Caco-2 (cell line): ENCODE measurements around the gene SLC2A4. TPM values are rescaled to one million over a fixed set of nuclear protein-coding genes. Genes with fewer than 3 reads are reported as not detected.

ENCODE experiments used
- BruUV-seq: library from RNA; stranded (reverse); fragments of 400-500 nt; replicated peaks from 2 replicates; lab custom pipeline; 2021; lab: Mats Ljungman, UMichigan
- CTCF ChIA-PET: fragments of 300-600 bp; sonication (Branson Sonifier 250); formaldehyde crosslinking; loops from one replicate; lab custom pipeline; 2022; ENCODE audit warnings: antibody characterized with exemption; lab: Charles Lee
- POLR2A ChIA-PET: fragments of 300-600 bp; sonication (Branson Sonifier 250); formaldehyde crosslinking; loops from one replicate; lab custom pipeline; 2022; ENCODE audit warnings: antibody characterized with exemption; lab: Charles Lee
- DNase-seq, 2 experiments: peaks; one replicate each; pipeline versions ENCODE4 v3.0.0 to v3.0.0-alpha.2; 2020 to 2022
- H3K27me3 ChIP-seq: replicated peaks from 2 replicates; pipeline ENCODE4 v1.6.0; 2011; ENCODE audit warnings: low read length; ENCODE audit not compliant: control insufficient read depth, insufficient read depth
- H3K36me3 ChIP-seq: 2 replicates; pipeline ENCODE4 v1.5.1; 2011; ENCODE audit warnings: low read length; ENCODE audit not compliant: control insufficient read depth, insufficient read depth
- H3K4me1 ChIP-seq: fragments of 250-450 bp; sonication (Bioruptor Pico); 2 replicates; pipeline ENCODE4 v1.5.1; 2020; ENCODE audit warnings: mild to moderate bottlenecking
- H3K4me3 ChIP-seq: 2 replicates; pipeline ENCODE4 v1.5.1; 2011; ENCODE audit warnings: low read depth, mild to moderate bottlenecking, control low read depth, low read length
- H3K9me3 ChIP-seq: fragments of 250-450 bp; sonication (Bioruptor Pico); 2 replicates; pipeline ENCODE4 v1.5.1; 2020; ENCODE audit warnings: mild to moderate bottlenecking, moderate library complexity
- H3K27ac Mint-ChIP-seq: one replicate; pipeline ENCODE4 v1.8.0; 2022; ENCODE audit warnings: mixed read lengths; ENCODE audit not compliant: unreplicated experiment
- H3K27me3 Mint-ChIP-seq: one replicate; pipeline ENCODE4 v1.8.0; 2022; ENCODE audit warnings: mixed read lengths; ENCODE audit not compliant: insufficient read depth, unreplicated experiment
- H3K36me3 Mint-ChIP-seq: one replicate; pipeline ENCODE4 v1.8.0; 2022; ENCODE audit warnings: mild to moderate bottlenecking, mixed read lengths; ENCODE audit not compliant: insufficient read depth, unreplicated experiment
- H3K4me1 Mint-ChIP-seq: one replicate; pipeline ENCODE4 v1.8.0; 2022; ENCODE audit warnings: low read depth, mixed read lengths; ENCODE audit not compliant: unreplicated experiment
- H3K4me3 Mint-ChIP-seq: one replicate; pipeline ENCODE4 v1.8.0; 2022; ENCODE audit warnings: mild to moderate bottlenecking, moderate library complexity, mixed read lengths; ENCODE audit not compliant: unreplicated experiment
- H3K9me3 Mint-ChIP-seq: one replicate; pipeline ENCODE4 v1.8.0; 2022; ENCODE audit warnings: mixed read lengths; ENCODE audit not compliant: unreplicated experiment
- intact Hi-C: fragments of 100-400 bp; cut with micrococcal nuclease; formaldehyde crosslinking; loops from one replicate; pipeline ENCODE4 v1.10.0; 2022; ENCODE audit not compliant: unreplicated experiment
- total RNA-seq: library from RNA; stranded (reverse); gene quantifications from 2 replicates; pipeline ENCODE4 v1.2.3, GENCODE V29; 2022
- TF ChIP-seq, protein P1 (sequence below), 2 experiments: fragments of 200-600 bp in 1 of 2; IDR thresholded peaks; 1 replicate in 1 of 2; 2 replicates in 1 of 2; pipeline versions ENCODE4 v1.5.1 to v1.8.0; 2011 to 2022; ENCODE audit warnings: antibody characterized with exemption in 1 of 2, control low read depth in 1 of 2, inconsistent platforms in 1 of 2, low read depth in 1 of 2, low read length in 1 of 2, mild to moderate bottlenecking in 1 of 2, moderate library complexity in 1 of 2; ENCODE audit not compliant: insufficient read depth in 1 of 2, severe bottlenecking in 1 of 2, unreplicated experiment in 1 of 2

Gene SLC2A4
- total RNA-seq, 1 experiment from 2014 or later = 0.88 TPM

DNA sequence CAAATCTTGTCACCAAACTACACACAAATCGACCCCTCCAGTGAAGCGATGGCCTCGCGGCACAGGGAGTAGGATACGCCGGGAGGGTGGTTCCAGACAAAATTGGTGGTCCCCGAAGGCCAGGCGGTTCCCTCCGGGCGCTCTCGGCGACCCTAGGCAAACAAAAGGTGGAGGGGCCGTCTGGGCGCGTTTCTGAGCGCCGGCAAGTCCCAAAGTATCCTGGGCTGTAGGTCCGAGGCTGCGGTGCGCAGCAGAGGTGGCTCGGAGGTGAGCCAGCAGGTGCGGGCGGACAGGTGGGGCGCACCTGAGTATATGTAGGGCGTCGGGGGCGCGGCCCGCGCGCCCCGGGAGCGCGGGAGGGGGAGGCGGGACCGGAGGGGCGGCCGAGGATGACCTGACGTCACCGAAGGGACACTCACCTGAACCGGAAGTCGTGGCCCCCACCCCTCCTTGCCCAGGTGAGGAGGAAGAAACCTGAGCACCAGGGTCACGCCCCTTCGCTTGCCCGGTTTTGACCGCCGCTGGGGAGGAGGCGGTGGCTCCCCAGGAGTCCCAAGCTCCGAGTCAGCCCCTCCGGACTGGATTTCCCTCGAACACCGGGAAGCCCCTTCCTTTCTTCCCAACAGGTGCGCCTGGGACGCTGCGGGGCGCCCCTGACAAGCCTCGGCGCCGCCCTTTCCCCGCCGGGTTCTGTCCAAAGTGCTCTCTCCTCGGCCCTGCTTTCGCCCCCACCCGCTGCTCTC is 19.2 kb upstream of the SLC2A4 start, which contains the start of gene CLDN7:
TSS of gene CLDN7 (minus strand) at position 287 of the 743 bp plus-strand sequence. CDS start 435 bp downstream, outside the sequence.
- Histone ChIP-seq H3K4me1 (peaks cover 26% of the 10 kb centered on the region), H3K27me3 (no peaks in the 10 kb centered on the region), H3K4me3 (peak within 1 kb of the TSS; percentile 98), H3K9me3 (no peaks in the 10 kb centered on the region), H3K36me3 (peaks cover 2% of the 10 kb centered on the region)
- H3K9me3 Mint-ChIP-seq = no peaks in the 10 kb centered on the region
- ChIA-PET POLR2A (interaction anchor here (0.7 kb wide), 1 partner anchor 237 kb away, joined by 4 read pairs; no protein-coding TSS in a partner anchor), CTCF (no interaction called here)
- peaks cover 9% of the 10 kb centered on the region for H3K4me1 Mint-ChIP-seq
- intact Hi-C loops = no loop called here
- no peaks in the 10 kb centered on the region for H3K27me3 Mint-ChIP-seq
- DNase-seq = peak; percentile 92 to 95
- no TSS peak for BruUV-seq
- TF ChIP-seq, protein P1, sequence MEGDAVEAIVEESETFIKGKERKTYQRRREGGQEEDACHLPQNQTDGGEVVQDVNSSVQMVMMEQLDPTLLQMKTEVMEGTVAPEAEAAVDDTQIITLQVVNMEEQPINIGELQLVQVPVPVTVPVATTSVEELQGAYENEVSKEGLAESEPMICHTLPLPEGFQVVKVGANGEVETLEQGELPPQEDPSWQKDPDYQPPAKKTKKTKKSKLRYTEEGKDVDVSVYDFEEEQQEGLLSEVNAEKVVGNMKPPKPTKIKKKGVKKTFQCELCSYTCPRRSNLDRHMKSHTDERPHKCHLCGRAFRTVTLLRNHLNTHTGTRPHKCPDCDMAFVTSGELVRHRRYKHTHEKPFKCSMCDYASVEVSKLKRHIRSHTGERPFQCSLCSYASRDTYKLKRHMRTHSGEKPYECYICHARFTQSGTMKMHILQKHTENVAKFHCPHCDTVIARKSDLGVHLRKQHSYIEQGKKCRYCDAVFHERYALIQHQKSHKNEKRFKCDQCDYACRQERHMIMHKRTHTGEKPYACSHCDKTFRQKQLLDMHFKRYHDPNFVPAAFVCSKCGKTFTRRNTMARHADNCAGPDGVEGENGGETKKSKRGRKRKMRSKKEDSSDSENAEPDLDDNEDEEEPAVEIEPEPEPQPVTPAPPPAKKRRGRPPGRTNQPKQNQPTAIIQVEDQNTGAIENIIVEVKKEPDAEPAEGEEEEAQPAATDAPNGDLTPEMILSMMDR (IDR thresholded peaks at IDR 0.05; ENCODE audit: insufficient read depth in 1 of 2, low read depth in 1 of 2, low read length in 1 of 2, severe bottlenecking in 1 of 2, unreplicated experiment in 1 of 2) = peak in 1 of 2 experiments; percentile 46
- H3K4me3 Mint-ChIP-seq = peak within 1 kb of the TSS; percentile 99
- H3K36me3 Mint-ChIP-seq = peaks cover 63% of the 10 kb centered on the region
- peak within 1 kb of the TSS; percentile 97 for H3K27ac Mint-ChIP-seq

DNA sequence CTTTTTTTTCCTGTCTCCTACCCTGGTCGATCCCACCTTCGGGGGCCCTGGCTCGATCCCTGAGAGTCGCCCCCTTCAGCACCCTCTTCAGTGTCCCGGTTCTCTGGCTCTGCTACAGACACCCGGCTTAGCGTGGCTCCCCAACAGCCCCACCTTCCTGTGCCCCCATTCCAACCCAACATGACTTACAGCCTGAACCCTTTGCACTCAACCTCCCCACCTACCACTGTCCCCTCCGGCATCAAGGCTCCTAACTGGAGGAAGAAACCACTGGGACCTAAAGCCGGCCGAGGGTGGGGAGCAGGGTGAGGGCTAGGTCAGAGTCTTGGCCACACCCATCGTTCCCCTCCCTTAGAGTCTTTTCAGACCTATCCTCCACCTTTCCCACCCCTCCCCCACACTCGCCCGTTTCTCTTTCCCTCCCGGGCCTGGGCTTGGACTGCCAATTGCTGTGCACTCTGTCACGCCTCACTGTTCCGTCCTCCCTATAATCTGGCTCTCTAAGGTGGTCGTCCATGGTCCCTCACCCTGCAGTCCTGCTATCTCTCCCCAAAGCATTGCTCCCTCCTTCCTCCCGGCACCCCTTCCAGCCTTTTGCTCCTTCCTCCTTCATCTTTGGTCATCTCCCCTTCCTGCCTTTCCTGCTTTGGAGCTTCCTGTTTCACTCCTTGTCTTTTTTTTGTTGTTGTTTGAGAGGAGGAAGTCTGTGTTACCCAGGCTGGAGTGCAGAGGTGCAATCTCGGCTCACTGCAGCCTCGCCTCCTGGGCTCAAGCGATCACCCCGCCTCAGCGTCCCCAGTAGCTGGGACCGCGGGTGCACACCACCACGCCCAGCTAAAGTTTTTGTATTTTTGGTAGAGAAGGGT is 18.4 kb upstream of the SLC2A4 start:
- H3K4me1 ChIP-seq = peaks cover 26% of the 10 kb centered on the region
- BruUV-seq = TSS peak; percentile 11
- peaks cover 2% of the 10 kb centered on the region for H3K36me3 ChIP-seq
- Mint-ChIP-seq H3K27ac (peak overlapping the region; percentile 97), H3K9me3 (no peaks in the 10 kb centered on the region), H3K36me3 (peaks cover 56% of the 10 kb centered on the region), H3K4me3 (peak overlapping the region; percentile 99), H3K4me1 (peaks cover 9% of the 10 kb centered on the region), H3K27me3 (no peaks in the 10 kb centered on the region)
- H3K4me3 ChIP-seq = peak overlapping the region; percentile 61
- TF ChIP-seq, protein P1 (IDR thresholded peaks at IDR 0.05; ENCODE audit: insufficient read depth in 1 of 2, low read depth in 1 of 2, low read length in 1 of 2, severe bottlenecking in 1 of 2, unreplicated experiment in 1 of 2) = no peak
- ChIA-PET CTCF (no interaction called here), POLR2A (interaction anchor here (0.7 kb wide), 2 partner anchors 131 to 359 kb away, joined by 5 to 7 read pairs; partner anchors contain the start of gene PLSCR3)
- no peaks in the 10 kb centered on the region for H3K9me3 ChIP-seq
- peak; percentile 65 to 82 for DNase-seq
- intact Hi-C loops = no loop called here
- no peaks in the 10 kb centered on the region for H3K27me3 ChIP-seq

DNA sequence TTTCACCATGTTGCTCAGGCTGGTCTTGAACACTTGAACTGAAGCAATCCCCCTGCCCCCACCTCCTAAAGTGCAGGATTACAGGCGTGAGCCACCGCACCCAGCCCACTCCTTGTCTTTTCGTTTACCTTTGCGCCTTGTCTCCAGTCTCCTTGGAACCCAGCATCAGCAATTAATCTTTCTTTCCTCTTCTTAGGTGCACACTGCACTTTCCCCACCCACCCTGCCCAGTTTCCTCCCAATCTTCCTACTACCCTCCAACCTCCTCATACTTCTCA is 17.8 kb upstream of the SLC2A4 start:
- TF ChIP-seq, protein P1 (IDR thresholded peaks at IDR 0.05; ENCODE audit: insufficient read depth in 1 of 2, low read depth in 1 of 2, low read length in 1 of 2, severe bottlenecking in 1 of 2, unreplicated experiment in 1 of 2) = no peak
- Histone ChIP-seq H3K36me3 (peaks cover 2% of the 10 kb centered on the region), H3K27me3 (no peaks in the 10 kb centered on the region), H3K4me1 (peaks cover 25% of the 10 kb centered on the region), H3K4me3 (peak overlapping the region; percentile 61), H3K9me3 (no peaks in the 10 kb centered on the region)
- H3K9me3 Mint-ChIP-seq = no peaks in the 10 kb centered on the region
- no peak for DNase-seq
- H3K27ac Mint-ChIP-seq = peak overlapping the region; percentile 97
- H3K27me3 Mint-ChIP-seq = no peaks in the 10 kb centered on the region
- CTCF ChIA-PET = no interaction called here
- BruUV-seq = no TSS peak
- peaks cover 9% of the 10 kb centered on the region for H3K4me1 Mint-ChIP-seq
- POLR2A ChIA-PET = interaction anchor here (0.7 kb wide), 2 partner anchors 130 to 358 kb away, joined by 5 to 7 read pairs; partner anchors contain the start of gene PLSCR3
- intact Hi-C loops = no loop called here
- H3K4me3 Mint-ChIP-seq = peak overlapping the region; percentile 99
- H3K36me3 Mint-ChIP-seq = peaks cover 50% of the 10 kb centered on the region
